LNCaP clone FGC (cell line): Measurements from ENCODE around the gene SPRR1B.
A peak's percentile ranks its signal among the peaks of the same experiment; 100 is the strongest.
"Not testable (repeated sequence)": the region's sequence is repeated elsewhere in the genome, so short reads cannot be mapped to it uniquely, and the experiment has no call there.

Experiments used
- DNase-seq: peaks from one replicate; pipeline ENCODE4 v3.0.0-alpha.2; 2011; ENCODE audit warnings: low read depth
- H3K4me3 ChIP-seq: 2 replicates; pipeline ENCODE4 v1.5.1; 2011; ENCODE audit warnings: mild to moderate bottlenecking, low read depth, low read length, control low read depth
- CTCF ChIP-seq: IDR thresholded peaks from 2 replicates; pipeline ENCODE4 v1.5.1; 2012; ENCODE audit warnings: mild to moderate bottlenecking; ENCODE audit not compliant: control insufficient read depth, insufficient read depth; ENCODE audit errors: extremely low read depth

Gene SPRR1B

GRCh38 chr1:153040950-153041631, 10.1 kb downstream of the SPRR1B start, which contains the start of gene SPRR2D:
TSS of gene SPRR2D (minus strand) at chr1:153041120. CDS start at chr1:153040346, 774 bp downstream.
- no peak for DNase-seq

GRCh38 chr1:153049211-153049610, 18.2 kb downstream of the SPRR1B start:
- no peak for TF ChIP-seq CTCF

More at GRCh38 chr1:153040950-153041631, 10.1 kb downstream of the SPRR1B start, which contains the start of gene SPRR2D:
- H3K4me3 ChIP-seq: no peak within 1 kb of the TSS
- TF ChIP-seq CTCF: no peak

GRCh38 chr1:153056111-153056510, 25.1 kb downstream of the SPRR1B start:
- H3K4me3 ChIP-seq, DNase-seq: not testable (repeated sequence)

More at GRCh38 chr1:153049211-153049610, 18.2 kb downstream of the SPRR1B start:
- no peak overlapping the region for H3K4me3 ChIP-seq
- no peak for DNase-seq

GRCh38 chr1:153057375-153057774, 26.4 kb downstream of the SPRR1B start, which contains the start of gene SPRR2A:
TSS of gene SPRR2A (minus strand) at chr1:153057512. CDS start at chr1:153056735, 777 bp downstream.
- no peak for TF ChIP-seq CTCF
- DNase-seq: no peak
- no peak within 1 kb of the TSS for H3K4me3 ChIP-seq

GRCh38 chr1:153058154-153058553, 27.2 kb downstream of the SPRR1B start:
- H3K4me3 ChIP-seq: no peak overlapping the region
- peak; percentile 25; the same call in 1 of the 2 replicates for TF ChIP-seq CTCF
- DNase-seq: no peak

- no peak overlapping the region for H3K4me3 ChIP-seq
- DNase-seq: no peak
- no peak for TF ChIP-seq CTCF
Observed at GRCh38 chr1:153058826-153059784, 28.1 kb downstream of the SPRR1B start.

- no peak overlapping the region for H3K4me3 ChIP-seq
- TF ChIP-seq CTCF: no peak
- DNase-seq: no peak
Observed at GRCh38 chr1:153070243-153070642, 39.2 kb downstream of the SPRR1B start.
